HG03565 (cell line): ENCODE measurements around the gene CADPS.

ENCODE experiments used
- ATAC-seq: cut with Tn5 transposase; IDR thresholded peaks from one replicate; pipeline ENCODE4 v1.9.1; 2021; ENCODE audit warnings: mild to moderate bottlenecking, moderate library complexity; ENCODE audit not compliant: unreplicated experiment

The CADPS gene

DNA sequence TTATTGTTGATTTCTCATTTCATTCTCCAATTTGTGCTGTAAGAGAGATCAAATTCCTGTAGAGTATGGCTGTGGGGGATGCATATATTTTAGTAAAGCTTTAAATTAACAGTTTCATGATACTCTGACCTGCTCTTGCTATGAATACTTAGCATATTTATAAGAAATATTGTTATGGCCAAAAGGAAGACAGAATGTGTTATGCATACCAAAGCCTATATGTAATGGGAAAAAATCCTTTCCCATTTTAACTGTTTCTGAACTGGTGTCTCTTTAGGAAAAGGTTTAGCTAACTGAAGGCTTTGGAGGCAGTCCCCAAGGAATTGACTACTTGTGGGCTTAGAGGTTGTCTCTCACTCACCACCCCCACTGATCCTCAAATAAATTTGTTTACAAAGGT is 59.2 kb downstream of the CADPS start:
- ATAC-seq: no peak

DNA sequence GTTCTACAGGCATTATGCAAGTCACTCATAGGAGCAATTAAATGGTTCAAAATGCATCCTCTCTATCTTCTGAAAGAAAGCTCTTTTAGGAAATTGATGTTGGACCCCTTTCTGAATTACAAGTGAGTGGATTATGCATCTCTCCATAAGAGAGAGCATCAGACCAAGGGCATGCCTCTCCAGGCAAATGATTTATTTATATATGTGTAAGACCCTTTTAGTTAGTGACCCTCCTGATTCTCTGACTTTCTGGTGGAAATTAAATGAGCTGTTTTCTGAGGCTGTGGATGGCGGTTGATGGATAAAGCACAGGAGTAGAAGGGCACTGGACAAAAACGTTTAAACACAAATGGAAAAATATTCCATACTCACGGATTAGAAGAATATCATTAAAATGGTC is 62.6 kb downstream of the CADPS start:
- ATAC-seq: no peak

DNA sequence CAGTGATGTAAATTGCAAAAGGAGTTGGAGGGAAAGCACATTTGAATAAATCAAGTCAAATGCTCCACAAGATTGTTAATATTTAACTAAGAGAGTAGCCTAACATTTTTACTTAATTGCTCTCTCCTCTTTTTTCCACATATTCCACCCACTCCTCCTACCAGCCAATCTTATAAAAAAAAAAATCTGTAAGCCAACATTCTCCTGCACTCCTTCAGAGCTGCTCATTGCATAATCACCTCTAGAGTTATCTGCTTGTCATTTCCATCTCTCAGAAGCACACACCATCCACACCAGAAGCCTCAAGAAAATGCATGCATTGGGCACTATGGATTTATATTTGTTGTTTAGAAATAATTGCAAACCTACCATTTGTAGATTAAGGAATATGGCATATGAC is 64.1 kb downstream of the CADPS start:
- ATAC-seq: no peak

DNA sequence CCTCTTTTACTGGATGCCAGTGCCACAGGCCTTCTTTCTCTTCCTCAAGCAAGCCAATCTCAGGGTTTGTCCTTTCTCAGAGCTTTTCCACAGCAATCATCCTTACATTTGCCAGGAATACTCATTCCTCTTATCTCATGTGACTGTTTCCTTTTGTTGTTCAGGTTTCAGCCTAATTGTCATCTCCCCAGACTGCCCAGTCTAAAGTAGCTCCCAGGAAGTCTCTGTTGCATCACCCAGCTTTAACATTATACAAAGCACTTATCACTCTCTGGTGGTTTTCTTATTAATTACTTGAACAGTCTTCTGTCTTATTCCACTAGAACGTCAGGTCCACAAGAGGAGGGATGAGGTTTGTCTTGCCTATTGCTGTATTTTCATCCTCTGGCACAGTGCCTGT is 65.8 kb downstream of the CADPS start:
- no peak for ATAC-seq

DNA sequence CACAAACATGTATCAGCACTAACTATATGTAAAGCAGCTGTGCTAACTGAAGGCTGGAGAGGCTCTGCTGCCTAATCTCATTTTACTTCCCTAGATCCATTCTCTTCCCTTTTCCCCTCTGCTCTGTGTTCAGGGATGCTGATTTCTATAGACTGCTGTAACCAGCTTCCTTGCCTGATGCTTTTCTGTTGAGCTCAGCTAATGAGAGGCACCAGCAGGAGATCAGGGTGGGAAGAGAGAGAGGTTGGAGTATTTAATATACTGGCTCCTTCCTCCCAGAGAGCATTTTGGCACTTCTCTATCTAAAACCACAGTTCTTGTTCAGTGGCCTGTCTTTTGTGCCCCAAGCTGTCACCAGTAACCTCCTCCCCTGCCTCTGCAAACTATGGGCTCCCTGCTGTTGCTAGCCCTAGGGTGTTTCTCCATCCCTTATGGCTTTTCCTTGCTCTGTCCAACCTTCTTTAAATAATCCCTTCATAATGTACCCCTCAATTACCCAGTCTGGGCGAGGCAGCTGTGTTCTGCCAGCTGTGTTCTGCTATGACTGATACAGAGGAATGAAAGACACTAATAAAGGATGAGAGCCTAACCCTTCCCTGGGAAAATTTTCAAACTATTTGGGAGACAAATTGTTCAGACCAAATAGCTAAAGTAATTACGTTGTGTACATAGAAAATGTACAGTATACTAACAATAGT is 69.5 kb downstream of the CADPS start:
- ATAC-seq: no peak

DNA sequence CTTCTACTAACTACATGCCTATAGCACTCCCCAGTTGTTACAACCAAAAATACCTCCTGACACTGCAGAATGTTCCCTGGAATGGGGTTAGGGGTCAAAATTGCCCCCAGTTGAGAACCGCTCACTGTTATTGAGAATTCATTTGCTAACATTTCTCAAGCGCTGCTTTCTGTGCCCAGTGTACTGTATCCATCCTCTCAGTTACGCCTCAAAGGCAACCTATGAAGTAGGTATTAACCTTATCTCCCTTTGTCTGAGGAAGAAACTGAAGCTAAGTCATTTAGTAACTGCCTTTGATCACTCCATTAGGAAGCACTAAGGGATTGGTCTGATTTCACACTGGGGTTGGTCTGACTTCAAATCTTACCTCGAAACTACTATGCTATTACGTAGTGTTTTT is 70.1 kb downstream of the CADPS start:
- no peak for ATAC-seq

DNA sequence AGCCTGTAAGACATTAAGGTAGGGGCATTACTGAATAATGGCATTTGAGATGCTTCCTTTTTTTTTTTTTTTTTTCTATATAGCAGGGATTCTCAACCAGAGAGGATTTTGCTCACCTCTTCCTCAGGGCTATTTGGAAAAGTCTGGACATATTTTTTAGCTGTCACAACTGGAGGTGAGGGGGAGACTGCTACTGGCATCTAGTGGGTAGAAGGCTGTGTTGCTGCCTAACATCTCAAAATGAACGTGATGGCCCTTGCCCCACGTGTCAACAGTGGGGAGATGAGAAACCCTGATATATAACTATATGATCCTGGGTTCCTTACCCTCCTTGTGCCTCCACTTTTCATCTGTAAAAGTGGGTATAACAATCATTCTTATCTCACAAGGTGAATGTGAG is 71.9 kb downstream of the CADPS start:
- no peak for ATAC-seq

DNA sequence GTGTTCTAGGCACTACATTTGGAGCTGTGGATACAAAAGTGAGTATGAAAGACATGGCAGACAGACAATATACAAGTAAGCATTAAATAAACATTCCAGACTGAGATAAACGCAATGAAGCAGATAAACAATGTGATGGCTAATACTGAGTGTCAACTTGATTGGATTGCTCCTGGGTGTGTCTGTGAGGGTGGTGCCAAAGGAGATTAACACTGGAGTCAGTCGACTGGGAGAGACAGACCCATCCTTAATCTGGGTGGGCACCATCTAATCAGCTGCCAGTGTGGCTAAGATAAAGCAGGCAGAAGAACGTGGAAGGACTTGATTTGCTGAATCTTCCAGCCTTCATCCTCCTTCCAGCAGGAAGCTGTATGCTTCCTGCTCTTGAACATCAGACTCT is 77.2 kb downstream of the CADPS start:
- no peak for ATAC-seq

DNA sequence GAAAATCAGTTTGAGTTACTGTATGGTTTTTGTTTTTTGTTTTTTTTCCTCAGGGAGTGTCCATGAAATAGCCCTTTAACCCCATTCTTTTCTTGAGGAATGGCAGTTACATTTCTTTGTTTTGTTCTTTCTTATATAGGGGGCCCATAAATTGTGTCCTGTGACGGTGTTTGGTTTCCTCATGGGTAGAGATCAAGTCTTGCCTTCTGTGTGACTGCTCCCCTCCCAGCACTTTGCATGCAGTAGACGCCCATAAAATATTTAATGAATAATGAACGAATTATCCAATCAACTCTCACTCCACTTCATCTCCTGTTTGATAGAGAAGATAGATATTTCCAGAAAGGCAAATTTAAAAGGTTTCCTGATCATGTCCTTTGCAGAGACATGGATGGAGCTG is 78.1 kb downstream of the CADPS start:
- ATAC-seq: no peak

DNA sequence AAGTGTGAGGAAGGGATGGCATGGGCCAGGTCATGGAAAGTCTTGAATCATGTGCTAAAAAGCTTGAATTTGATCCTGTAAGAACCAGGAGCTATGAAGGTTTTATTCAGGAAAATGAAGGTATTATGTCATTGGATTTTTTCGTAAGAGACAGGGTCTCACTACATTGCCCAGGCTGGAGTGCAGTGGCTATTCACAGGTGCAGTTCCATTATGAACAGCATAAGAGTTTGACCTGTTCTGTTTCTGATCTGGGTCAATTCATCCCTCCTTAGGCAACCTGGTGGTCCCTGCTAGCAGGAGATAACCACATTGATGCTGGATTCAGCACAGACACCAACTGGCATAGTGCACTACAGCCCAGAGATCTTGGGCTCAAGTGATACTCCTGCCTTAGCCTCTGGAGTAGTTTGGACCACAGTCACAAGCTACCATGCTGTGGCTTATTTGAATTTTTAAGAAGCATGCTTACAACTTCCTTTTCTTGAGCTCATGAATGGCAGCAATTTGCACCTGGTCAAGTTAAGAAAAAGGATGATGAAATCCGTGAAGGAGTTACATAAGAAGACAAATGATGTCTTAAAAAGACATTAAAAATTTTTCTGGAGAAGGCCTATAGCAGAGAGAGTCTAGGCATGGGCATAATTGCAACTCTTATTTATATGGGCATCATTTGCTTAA is 79.1 kb downstream of the CADPS start:
- no peak for ATAC-seq

DNA sequence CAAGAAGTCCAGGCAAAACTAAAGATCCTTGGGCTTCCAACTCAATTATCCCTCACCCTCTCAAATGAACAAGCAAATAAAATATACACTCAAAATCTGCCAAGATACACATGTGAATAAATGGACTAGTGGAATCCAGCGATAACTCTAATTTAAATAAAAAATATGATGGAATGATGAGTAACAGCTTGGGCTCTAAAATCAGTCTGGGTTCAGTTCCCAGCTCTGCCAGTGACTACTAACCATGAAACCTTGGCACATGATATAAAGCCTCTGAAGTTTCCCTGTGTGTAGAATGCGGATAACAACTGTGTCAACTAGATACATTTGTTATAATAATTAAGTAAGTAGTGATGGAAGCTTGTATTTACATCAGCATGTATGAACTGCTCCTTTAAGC is 81.3 kb downstream of the CADPS start:
- no peak for ATAC-seq

DNA sequence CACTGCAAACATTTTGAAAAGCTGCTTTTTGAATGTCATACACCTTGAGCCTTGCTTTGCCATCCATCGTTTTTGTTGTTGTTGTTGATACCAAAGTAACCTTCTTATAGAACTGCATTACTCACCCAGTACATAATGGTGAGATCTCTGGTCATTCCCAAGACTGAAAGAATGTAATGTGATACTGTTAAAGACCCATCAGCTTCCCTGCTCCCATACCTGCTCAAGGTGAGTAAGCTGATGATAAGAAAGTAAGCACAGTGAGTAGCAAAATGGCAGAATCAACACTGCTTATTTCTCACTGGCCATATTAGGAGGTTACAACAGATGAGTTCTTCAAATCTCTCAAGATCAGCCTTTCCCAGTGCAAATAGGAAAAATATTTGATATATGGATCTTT is 89.8 kb downstream of the CADPS start:
- no peak for ATAC-seq

DNA sequence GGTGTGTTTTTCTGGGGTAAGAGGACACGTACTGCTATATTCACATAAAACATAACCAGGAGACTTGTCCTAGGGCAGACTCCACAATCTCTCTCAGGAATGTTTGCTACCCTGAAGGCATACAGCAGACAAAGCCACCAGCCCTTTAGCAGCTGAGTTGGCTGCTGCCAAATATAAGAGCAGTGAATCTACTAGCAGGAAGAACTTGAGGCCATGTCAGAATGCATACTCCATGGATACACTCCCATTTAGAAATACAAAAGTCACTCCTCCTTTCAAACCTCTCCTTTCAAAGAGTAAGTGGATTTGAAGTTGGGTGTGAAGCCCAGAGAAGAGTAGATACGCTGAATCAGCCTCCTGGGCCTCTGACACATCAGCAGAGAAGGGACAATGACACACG is 94.1 kb downstream of the CADPS start:
- ATAC-seq: no peak

DNA sequence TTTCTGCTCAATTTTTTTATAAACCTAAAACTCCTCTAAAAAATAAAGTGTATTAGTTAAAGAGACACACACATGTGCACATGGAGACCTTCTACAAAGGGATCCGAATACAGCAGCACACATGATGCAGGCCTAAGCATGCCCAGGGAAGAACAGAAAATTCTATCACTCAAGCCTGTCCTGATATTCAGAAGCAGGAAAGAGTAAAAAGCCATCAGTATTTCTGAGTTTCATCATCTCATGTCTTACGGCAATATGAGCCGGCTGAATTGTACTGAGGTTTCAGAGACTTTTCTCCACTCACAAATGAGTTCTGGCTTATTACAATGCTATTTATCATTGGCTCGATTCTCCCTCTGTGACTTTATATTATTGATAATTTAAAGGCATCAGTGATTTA is 97.5 kb downstream of the CADPS start:
- ATAC-seq: no peak

DNA sequence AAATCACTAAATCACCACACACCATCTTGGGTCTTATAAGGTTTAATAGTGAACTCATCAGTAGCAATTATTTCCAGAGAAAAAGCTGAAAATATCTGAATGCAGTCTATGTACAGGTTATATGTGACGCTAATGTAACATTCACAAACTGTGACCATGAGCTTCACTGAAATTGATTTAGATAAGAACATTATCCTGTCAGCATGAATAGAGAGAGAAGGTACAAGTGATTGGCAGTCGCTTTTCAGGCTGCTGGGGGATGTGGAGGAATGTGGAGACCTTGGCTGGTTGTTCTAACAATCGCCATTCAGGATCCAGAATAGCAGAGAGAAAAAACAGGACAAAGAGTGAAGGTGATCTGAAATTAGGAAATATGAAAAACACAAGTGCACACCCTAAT is 98.1 kb downstream of the CADPS start:
- ATAC-seq: no peak

DNA sequence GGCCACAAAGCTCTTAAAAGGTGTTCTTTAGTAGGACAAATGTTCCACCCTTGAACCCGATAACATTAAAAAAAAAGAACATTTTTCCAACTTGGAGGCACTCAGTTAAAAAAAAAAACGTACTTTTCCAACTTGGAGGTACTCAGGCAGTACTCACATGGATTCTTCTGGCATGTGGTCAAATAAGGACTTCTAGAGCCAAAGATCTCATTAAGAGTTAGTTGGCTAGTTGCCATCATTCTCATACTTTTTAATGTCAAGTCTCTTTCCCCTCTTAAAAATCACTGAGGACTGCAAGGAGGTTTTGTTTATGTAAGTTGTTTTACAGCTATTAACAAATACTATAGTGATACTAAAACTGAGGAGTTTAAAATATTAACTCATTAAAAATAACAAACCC is 101.0 kb downstream of the CADPS start:
- ATAC-seq: no peak

DNA sequence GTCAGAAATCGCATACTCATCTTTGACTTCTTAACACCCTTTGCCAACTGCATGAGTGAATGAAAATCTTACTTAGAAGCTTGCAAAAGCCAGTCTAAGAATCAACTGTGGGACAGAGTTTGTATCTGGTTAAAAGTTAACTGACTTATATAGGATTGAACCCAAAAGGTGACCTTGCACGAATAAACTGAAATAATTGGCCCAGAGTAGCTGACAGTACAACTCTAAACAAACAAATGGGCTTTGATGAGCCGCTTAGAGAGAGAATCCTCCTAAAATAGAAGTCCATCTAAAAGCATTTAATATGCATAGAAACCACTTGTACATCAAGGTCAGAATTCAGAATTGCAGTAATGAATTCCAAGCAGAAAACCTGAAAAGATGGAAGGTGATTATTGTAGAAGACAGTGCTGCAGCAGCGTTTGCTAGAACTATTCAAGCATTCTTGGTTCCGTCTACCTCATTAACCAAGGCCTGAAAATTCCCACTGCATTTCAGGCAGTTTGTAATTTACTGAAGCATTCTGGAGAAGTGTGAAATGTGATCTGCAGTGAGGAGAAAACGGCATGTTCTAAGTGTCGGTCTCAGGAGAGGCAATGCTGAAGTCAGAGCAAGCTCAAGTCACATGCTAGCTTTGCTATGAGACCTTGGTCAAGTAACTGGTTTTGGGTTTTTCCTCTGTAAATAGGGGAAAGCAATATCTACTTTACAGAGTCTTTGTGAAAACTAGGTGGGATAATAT is 103.7 kb downstream of the CADPS start:
- no peak for ATAC-seq

DNA sequence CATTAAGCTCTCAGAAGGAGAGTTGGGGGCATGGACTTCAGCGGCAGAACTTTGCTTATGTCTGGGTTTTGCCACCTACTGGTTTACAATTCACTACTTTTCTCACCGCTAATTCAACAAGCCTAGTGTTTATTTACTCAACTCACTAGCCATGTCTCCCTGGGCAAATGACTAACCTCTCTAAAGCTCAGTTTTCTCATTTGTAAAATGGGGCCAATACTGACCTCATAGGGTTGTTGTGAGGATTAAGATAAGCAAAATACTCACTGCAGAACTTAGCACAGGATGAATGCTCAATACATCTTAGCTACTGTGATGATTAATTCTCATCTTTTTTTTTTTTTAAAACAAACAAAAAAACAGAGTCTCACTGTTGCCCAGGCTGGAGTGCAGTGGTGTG is 106.3 kb downstream of the CADPS start:
- no peak for ATAC-seq

DNA sequence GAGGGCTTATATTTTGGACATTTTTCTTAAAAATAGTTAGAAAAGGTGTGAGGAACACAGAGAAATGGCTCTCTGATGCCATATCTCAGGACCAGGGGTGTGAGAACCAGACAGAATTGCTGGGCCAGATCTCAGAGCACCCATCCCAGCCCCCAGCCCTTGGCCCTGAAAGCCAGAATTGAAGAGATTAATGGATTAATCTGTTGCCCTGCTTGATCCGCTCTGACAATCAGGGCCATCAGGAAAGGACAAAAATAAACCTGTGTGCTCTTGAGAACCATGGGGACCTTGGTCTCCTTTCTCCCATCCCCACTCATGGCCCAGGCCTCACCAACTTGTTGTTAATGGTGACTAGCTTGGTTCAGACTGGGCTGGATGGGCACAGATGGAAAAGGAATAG is 113.5 kb downstream of the CADPS start:
- ATAC-seq: no peak

DNA sequence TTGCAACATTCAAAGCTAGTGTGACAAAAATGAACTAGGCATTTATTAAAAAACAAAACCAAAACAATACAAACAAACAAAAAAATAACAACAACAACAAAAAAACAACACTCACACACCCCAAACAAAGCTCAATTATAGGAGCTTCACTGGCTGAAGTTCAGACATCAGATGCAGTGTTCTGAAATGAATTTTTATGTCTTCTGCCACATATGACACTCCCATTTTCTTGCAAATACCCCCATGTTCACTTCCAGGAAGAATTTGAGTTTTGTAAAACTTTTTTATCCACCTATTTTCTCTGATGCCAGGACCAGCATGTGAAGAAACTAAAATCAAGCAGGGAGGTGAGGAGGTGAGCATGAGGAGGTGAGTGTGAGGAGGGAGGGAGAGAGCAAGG is 113.9 kb downstream of the CADPS start:
- no peak for ATAC-seq

DNA sequence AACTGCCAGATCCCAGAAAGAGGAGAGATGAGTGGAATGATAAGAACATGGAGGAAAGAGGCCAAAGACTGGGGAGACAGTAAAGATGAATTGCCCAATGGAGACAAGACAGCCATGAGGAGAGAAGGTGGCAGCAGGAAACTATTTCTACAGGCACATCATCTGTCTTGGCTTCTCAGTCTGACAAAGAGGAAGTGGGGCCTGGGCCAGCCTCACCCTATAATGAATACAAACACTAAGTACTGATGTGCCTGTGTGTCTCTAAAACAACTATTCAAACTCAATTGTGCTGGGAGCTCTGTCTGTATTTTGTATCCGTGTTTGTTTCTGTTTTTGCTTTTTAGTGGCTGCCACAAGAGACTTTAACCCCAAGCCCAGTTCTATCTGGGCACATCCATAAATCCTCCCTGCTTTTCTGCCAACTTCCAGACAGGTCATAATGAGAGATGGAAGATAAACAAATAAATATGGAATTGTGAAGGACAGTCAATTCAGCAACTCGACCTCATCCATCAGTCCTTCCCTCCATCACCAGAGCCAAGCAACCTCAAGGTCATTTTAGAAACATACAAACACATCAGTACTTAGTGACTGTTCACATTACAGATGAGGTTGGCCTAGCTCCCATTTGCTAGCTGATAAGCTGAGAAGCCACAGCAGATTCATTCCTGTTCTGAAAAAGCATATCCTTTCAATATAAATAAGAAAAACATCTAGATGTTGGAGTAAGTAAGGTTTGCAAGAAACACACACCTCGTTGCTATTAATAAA is 116.7 kb downstream of the CADPS start:
- no peak for ATAC-seq

DNA sequence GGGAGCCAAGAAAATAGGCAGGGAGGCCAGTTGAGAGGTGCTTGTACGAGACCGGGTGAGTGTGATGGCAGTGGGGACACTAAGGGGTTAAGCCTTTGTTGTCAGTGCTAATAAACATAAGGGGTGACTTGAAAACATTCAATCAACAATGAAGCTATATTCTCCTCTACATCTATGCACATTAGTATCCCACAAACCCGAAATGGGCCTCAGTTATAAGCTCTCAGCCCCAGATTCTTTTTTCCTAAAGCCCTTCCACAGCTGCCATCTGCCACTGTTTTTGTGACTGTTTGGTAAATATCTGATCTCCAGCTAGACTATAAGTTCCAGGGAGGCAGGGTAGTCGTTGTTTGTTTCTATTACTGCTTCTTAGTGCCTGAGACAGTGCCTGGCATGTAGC is 118.2 kb downstream of the CADPS start:
- no peak for ATAC-seq
